ENCODE results near the gene CDK16. TPM values are rescaled to one million over a fixed set of nuclear protein-coding genes. Genes with fewer than 3 reads are reported as not detected.

CDK16 gene
- total RNA-seq, 4 donors from 2014 or later, result 51.9 to 87.1 (median 65.4) TPM

GRCh38 chrX:47181301-47181700, 37.2 kb upstream of the CDK16 start:
- no peak for DNase-seq (ENCODE audit: extremely low spot score)
- intact Hi-C loops (cut with DNase I), result no loop called here
- WGBS, result 94% methylated on average over 3 of the region's 10 CpGs
- Histone ChIP-seq H3K9me3 (no peaks in the 10 kb centered on the region), H3K27ac (replicated peaks in 1 of 4) (no peak overlapping the region), H3K36me3 (peaks cover 19 to 99% (median 90%) of the 10 kb centered on the region in 4 donors), H3K4me3 (no peak overlapping the region), H3K27me3 (no peaks in the 10 kb centered on the region), H3K4me1 (peaks cover 4 to 18% (median 13%) of the 10 kb centered on the region in 4 donors)
- TF ChIP-seq POLR2AphosphoS5 (IDR thresholded peaks at IDR 0.05) (no peak), CTCF (IDR thresholded peaks at IDR 0.05) (no peak), POLR2A (IDR thresholded peaks at IDR 0.05; ENCODE audit: low read depth) (no peak), EP300 (IDR thresholded peaks at IDR 0.05) (no peak)

GRCh38 chrX:47182106-47182700, 36.3 kb upstream of the CDK16 start:
- peaks cover 15 to 99% (median 89%) of the 10 kb centered on the region in 4 donors for H3K36me3 ChIP-seq
- no peak for DNase-seq (ENCODE audit: extremely low spot score)
- 94% methylated on average over 8 of the region's 9 CpGs for WGBS
- H3K9me3 ChIP-seq, result no peaks in the 10 kb centered on the region
- no peak overlapping the region for H3K4me3 ChIP-seq
- peaks cover 4 to 18% (median 13%) of the 10 kb centered on the region in 4 donors for H3K4me1 ChIP-seq
- H3K27ac ChIP-seq (replicated peaks in 1 of 4), result no peak overlapping the region
- H3K27me3 ChIP-seq, result no peaks in the 10 kb centered on the region
- TF ChIP-seq EP300 (IDR thresholded peaks at IDR 0.05), result no peak
- no peak for TF ChIP-seq POLR2A (IDR thresholded peaks at IDR 0.05; ENCODE audit: low read depth)
- TF ChIP-seq CTCF (IDR thresholded peaks at IDR 0.05), result no peak
- no peak for TF ChIP-seq POLR2AphosphoS5 (IDR thresholded peaks at IDR 0.05)
- intact Hi-C loops (cut with DNase I), result no loop called here

GRCh38 chrX:47184486-47184885, 34.0 kb upstream of the CDK16 start:
- intact Hi-C loops (cut with DNase I), result no loop called here
- H3K36me3 ChIP-seq, result peaks cover 15 to 77% (median 68%) of the 10 kb centered on the region in 4 donors
- no peak for DNase-seq (ENCODE audit: extremely low spot score)
- peaks cover 3 to 5% (median 3%) of the 10 kb centered on the region in 4 donors for H3K4me1 ChIP-seq
- H3K9me3 ChIP-seq, result no peaks in the 10 kb centered on the region
- 80% methylated on average over 4 of the region's 4 CpGs for WGBS
- no peaks in the 10 kb centered on the region for H3K27me3 ChIP-seq
- no peak overlapping the region for H3K27ac ChIP-seq (replicated peaks in 1 of 4)
- no peak overlapping the region for H3K4me3 ChIP-seq
- TF ChIP-seq EP300 (IDR thresholded peaks at IDR 0.05), result no peak
- TF ChIP-seq POLR2A (IDR thresholded peaks at IDR 0.05; ENCODE audit: low read depth), result no peak
- TF ChIP-seq CTCF (IDR thresholded peaks at IDR 0.05), result no peak
- no peak for TF ChIP-seq POLR2AphosphoS5 (IDR thresholded peaks at IDR 0.05)

- WGBS, result 88% methylated on average over 12 of the region's 17 CpGs
- TF ChIP-seq CTCF (IDR thresholded peaks at IDR 0.05), result no peak
- no peak for TF ChIP-seq EP300 (IDR thresholded peaks at IDR 0.05)
- no peak for TF ChIP-seq POLR2AphosphoS5 (IDR thresholded peaks at IDR 0.05)
- no peak for TF ChIP-seq POLR2A (IDR thresholded peaks at IDR 0.05; ENCODE audit: low read depth)
- H3K36me3 ChIP-seq, result peaks cover 14 to 69% (median 62%) of the 10 kb centered on the region in 4 donors
- H3K27ac ChIP-seq (replicated peaks in 1 of 4), result no peak overlapping the region
- no peak overlapping the region for H3K4me3 ChIP-seq
- no peak for DNase-seq (ENCODE audit: extremely low spot score)
- no peaks in the 10 kb centered on the region for H3K9me3 ChIP-seq
- peaks cover 0 to 2% (median under 1%) of the 10 kb centered on the region in 4 donors for H3K4me1 ChIP-seq
- intact Hi-C loops (cut with DNase I), result no loop called here
- H3K27me3 ChIP-seq, result no peaks in the 10 kb centered on the region
These were observed 33.2 kb upstream of the CDK16 start for GRCh38 chrX:47185241-47185640.
